HG02623 (cell line): ENCODE data around the gene UGT1A3.

Experiments
- ATAC-seq: cut with Tn5 transposase; IDR thresholded peaks from one replicate; pipeline ENCODE4 v1.9.1; 2021; ENCODE audit warnings: moderate library complexity; ENCODE audit not compliant: unreplicated experiment

The UGT1A3 gene

GRCh38 chr2:233813236-233814055 lies 84.6 kb downstream of the UGT1A3 start:
- no peak for ATAC-seq

DNA sequence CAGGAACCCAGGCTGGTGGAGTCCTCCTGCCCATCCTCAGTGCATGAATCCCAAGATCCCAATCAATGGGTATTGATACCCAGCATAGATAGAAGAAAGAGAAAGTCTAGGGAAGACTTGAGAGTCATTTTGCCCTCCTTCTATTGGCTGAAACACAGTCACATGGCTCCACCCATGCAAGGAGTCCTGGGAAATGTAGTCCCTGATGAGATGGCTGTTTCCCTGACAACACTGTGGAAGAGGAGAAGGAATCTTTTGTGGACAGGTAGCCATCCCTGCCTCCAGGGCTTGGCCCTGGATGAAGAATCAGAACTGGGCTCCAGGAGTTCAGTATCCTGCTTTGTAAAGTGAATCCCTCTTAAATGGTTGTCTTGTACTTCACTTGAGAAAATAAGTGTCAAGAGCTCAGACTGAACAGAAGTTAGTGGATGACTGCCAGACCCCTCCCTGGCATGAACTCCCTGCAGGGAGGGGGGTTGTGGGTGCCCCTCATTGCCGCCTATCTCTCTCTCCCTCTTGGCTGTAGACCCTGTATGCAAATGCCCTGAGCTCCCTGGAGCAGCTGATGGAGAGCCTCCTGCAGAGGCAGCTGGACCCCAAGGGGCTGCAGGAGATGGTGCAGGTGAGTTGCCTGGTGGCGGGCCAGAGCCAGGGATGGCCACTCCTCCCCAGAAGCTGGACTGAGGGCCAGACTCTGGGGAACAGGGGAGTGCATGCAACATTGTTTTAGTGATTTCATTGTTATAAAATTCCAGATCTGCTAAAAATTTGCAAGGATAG lies 85.4 kb downstream of the UGT1A3 start:
- no peak for ATAC-seq

DNA sequence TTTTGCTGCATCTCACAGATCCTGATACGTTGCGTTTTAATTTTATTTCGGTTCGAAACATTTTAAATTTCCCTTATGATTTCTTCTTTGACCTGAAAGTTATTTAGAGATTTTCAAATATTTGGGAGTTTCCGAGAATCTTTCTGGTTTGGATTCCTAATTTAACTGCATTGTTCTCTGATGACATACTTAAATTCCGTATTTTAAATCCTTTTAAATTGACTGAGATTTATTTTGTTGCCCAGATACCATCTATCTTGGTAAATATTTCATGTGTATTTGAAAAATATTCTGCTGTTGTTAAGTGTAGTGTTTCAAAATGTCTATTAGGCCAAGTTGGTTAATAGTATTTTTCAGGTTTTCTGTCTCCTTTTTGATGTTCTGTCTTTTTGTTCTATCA lies 87.0 kb downstream of the UGT1A3 start:
- no peak for ATAC-seq

- no peak for ATAC-seq
Measured at GRCh38 chr2:233816334-233816733, 87.5 kb downstream of the UGT1A3 start.

- ATAC-seq: no peak
Measured at GRCh38 chr2:233816771-233817170, 87.9 kb downstream of the UGT1A3 start.

DNA sequence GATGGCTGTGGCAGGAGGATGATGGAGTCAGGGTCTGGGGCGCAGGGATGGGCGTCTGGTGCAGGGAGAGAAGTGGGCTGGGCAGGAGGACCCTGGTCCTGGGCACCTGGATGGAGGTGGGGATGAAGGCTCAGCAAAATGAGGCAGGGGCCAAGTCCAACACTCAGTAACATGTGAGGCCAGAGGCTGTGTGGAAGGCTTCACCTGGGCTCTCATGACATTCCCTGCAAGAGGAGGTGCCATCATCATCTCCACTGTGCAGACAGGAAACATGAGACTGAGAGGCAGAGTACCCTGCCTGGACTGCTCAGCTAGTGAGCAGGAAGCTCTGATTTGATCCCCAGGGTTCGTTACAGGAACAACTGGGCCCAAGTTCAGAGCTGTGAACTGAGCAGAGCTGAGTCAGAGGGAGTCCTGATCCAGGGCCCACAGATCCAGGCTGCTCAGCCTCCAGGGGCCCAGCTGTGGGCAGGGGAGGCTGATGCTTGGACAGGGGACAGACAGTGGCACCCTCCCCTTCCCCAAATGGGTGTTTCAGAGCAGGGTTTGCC lies 88.6 kb downstream of the UGT1A3 start:
- ATAC-seq: no peak

DNA sequence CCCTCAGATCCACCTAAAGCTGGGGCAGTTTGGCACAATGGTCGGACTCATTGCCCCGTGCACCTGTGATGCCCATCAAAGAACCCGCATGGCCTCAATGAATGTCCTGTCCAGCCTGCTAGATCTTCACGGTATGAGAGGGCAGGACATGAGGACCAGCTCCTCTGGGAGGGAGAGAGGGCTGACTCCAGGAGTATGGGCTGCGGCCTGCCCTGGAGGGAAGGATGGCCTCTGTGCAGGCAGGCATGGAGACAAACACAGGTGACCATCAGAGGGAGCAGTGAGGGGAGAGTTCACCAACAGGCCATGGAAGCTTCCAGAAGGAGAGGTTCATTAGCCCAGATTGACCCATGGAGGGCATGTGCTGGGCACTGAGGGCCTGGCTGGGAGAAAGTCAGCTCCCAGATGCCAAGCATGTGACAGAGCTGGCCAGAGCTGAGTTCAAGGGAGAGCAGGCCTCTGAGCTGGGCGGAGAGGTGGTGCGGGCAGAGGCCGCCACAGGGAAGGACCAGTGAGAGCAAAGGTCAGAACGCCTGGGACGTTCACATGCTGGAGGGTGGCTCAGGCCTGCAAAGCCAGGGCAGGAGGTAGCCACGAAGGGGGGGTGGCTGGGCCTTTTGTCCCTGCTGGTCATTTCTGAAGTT lies 89.3 kb downstream of the UGT1A3 start:
- ATAC-seq: no peak

DNA sequence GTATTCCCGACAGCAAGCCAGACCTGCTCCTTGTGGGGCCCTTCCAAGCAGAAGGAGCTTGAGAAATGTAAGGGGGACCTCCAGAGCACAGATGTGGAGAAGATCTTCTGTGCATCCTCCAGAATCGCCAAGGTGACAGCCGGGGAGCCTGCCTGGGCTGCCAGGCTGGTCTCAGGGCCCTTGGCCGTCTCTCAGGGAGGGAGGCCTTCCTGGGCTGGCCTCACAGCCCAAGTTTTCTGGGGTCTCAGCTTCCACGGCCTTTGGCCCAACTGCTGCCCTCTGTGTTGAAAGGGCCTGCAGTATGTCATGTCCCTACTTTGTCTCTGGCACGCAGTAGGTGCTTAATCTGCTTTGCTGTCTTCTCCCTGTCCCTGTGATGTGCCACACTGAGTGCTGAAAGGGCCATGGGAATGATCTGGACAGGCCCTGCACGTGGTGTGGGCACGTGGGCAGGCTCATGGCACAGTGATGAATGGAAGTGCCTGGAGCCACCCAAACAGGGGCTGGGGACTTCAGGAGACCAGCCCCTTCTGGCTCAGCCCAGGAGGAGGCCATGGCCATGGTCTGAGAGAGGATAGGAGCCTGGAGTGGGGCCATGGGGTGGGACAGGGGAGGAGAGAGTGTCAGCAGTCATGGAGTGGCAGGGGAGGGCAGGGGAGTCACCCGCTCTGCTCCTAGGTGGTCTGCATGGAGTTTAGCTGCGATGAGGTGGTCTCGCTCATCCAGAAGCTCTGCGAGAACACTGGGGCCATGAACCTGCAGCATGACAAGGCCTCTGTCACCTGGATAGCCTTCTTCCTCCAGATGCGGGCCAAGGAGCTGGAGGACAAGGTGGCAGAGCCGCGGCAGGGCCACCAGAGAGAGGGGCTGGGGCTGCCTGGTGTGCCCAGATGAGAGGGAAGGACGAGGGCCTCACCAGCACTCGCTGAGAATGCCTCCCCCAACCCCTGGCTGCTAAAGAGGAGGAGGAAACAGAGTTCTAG lies 90.1 kb downstream of the UGT1A3 start:
- no peak for ATAC-seq

DNA sequence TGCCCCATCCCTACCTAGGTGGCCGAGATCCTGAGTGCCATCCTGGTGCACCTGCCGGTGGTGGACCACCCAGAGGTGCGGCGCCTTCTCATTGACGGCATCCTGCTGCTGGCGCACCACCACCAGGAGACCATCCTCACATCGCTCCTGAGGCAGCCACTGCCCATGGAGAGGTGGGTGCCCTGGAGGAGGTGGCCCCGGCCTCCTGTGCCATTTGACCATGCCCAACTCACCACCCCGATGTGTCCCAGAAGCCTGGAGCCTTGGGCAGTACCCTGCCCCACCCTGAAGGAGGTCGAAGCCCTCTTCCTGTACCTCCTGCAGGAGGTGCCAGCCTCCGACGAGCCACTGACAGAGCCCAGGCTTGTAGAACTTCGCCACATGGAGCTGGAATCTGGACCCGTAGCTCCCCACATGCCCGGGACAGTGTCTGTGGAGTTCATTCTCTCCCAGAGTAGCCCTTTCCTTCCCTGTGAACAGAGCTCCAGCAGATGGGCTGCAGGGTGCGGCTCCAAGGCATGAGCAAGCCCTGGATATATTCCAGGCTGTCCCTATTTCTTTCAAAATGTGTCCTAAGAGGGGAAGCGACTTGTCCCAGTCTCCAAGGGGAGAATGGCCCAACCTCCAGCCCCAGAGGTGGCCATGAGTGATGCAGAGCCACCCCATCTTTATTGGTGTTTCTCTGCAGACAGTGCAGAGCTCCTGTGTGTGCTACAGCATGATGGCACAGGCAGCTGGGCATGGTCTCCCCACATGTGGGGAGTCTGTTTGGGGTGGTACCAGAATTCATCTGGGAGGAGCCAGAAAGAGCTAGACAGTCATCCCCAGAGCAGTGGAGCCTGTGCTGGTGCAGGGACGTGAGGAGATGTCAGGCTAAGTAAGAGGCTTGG lies 91.3 kb downstream of the UGT1A3 start:
- no peak for ATAC-seq

- no peak for ATAC-seq
Measured at GRCh38 chr2:233820774-233821105, 91.9 kb downstream of the UGT1A3 start.

DNA sequence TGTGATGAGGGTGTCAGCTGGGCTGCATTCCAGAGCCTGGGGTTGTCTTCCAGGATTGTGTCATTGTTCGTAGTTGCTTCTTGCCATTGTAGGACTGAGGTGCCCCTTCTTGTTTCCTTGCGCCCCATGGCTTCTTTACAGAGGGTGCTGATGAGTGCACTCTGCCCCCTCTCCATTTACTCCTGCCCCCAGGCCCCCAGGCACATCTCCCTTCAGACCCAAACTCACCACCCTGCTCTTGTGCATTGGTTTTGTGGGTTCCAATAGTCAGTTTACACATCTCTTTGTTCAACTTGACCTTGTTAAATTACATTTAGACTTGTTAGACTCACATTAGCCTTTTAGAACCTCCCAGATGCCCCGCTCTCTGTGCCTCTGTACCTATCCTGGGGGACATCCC lies 92.4 kb downstream of the UGT1A3 start:
- no peak for ATAC-seq

DNA sequence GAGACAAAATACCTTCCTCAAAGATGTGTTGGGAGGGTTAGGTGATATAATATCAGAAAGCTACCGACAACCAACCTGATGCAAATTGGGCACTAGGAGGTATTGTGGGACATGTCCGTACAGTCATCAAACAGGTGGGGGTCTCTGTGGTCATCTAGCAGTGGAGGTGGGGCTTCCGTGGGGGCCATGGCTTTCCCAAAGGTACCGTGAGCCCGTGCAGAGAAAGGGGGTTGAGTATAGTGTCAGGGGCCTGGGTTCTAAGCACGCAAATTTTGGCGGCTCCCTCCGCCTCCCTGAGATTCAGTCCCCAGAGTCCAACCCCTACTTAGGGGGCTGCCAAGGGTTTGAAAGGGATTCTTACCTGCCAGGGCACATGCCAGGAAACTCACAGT lies 92.9 kb downstream of the UGT1A3 start:
- no peak for ATAC-seq

DNA sequence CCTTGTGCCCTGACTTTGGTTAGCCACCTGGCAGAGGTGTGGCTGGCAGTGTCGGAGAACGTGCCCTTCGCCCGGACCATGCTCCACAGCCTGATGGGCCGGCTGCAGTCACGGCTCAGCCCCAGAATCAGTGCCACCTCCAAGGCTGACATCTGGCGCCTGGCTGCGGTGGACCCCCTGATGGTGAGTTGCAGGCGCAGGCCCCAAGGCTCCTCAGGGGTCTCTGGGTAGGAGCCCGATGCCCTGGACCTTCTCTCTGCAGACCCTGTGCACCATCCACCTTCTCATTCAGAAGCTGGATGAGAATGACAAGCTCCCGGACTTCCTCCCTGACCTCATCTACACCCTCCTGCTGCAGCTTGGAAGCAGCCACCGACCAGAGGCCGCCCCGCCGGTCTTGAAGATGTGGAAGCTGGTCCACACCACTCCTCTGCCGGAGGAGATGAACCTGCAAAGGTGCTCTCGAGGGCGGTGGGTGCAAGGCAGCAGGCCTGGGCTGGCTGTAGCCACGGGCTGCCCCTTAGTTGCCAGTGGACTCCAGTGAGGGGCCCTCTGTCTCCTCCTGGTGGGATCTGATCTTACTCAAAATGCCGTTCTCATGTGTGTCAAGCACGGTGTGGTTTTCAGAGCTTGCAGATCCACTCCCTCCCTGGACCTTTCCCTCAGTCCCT lies 93.4 kb downstream of the UGT1A3 start:
- ATAC-seq: no peak
